Activated CD8-positive, alpha-beta T cell treated with anti-CD3 and anti-CD28 coated beads, Interleukin-2, amount 10 ng/mL, durations not matched to agents 7 days and 5 days (primary cell): ENCODE results near the gene MND1. TPM values are rescaled to one million over a fixed set of nuclear protein-coding genes. Genes with fewer than 3 reads are reported as not detected.

Experiments used
- ATAC-seq: fragments of 150-1000 bp; cut with Tn5 transposase; one replicate; pipeline ENCODE4 v1.10.0; 2021; ENCODE audit warnings: moderate library complexity
- CTCF ChIA-PET: fragments of 350-600 bp; sonication (Branson Sonifier 250); formaldehyde crosslinking; loops from one replicate; lab custom pipeline; 2021; ENCODE audit warnings: antibody characterized with exemption; lab: Charles Lee
- POLR2A ChIA-PET: fragments of 350-600 bp; sonication (Branson Sonifier 250); formaldehyde crosslinking; loops from one replicate; lab custom pipeline; 2021; ENCODE audit warnings: antibody characterized with exemption; lab: Charles Lee
- DNase-seq: peaks from one replicate; pipeline ENCODE4 v3.0.0-alpha.2; 2020
- H3K27ac Mint-ChIP-seq: one replicate; pipeline ENCODE4 v1.8.0; 2021; ENCODE audit warnings: mild to moderate bottlenecking, mixed read lengths
- H3K27me3 Mint-ChIP-seq: one replicate; pipeline ENCODE4 v1.8.0; 2021; ENCODE audit warnings: low read depth, mixed read lengths
- H3K36me3 Mint-ChIP-seq: one replicate; pipeline ENCODE4 v1.8.0; 2021; ENCODE audit warnings: low read depth, mixed read lengths
- H3K4me1 Mint-ChIP-seq: one replicate; pipeline ENCODE4 v1.8.0; 2021; ENCODE audit warnings: low read depth, mixed read lengths
- H3K4me3 Mint-ChIP-seq: one replicate; pipeline ENCODE4 v1.8.0; 2021; ENCODE audit warnings: mild to moderate bottlenecking, mixed read lengths
- H3K9me3 Mint-ChIP-seq: one replicate; pipeline ENCODE4 v1.8.0; 2022; ENCODE audit warnings: mixed read lengths; ENCODE audit not compliant: insufficient read depth
- total RNA-seq, 2 experiments: library from RNA; stranded (reverse); gene quantifications; one replicate each; pipeline ENCODE4 v1.2.3, GENCODE V29; 2021

Gene MND1
- total RNA-seq, 2 experiments from 2014 or later: 37.4 to 38.3 TPM

DNA sequence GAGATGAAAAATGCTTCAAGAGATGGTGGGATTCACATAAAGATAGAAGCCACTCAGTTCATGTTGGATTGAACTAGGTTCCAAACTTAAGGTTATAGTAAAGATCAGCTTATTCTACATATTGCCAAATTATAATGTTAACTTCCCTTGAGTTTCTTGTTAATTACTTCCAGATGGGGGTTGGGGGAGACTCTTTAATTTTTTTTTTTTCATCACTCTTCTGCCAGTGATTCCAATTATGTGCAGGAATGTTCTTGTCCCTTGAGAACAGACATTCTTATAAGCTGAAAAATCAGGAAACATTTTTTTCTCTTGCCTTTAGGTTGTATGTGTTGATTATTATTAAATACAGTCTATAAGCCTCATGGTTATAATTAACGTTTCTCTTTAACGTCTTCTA is 30.0 kb downstream of the MND1 start:
- Mint-ChIP-seq H3K36me3 (peaks cover 51% of the 10 kb centered on the region), H3K27ac (no peak overlapping the region), H3K27me3 (no peaks in the 10 kb centered on the region), H3K9me3 (peaks cover 10% of the 10 kb centered on the region), H3K4me3 (no peak overlapping the region), H3K4me1 (no peaks in the 10 kb centered on the region)
- POLR2A ChIA-PET: interaction anchor here (1.4 kb wide), 1 partner anchor 92 kb away, joined by 3 read pairs; the partner anchor contains the start of gene TMEM131L
- ATAC-seq (no peak), DNase-seq (no peak)
- CTCF ChIA-PET: interaction anchor here (1.2 kb wide), 1 partner anchor 58 kb away, joined by 3 read pairs; no protein-coding TSS in a partner anchor

GRCh38 chr4:153375303-153375702 is 30.8 kb downstream of the MND1 start:
- Mint-ChIP-seq H3K4me3 (no peak overlapping the region), H3K4me1 (no peaks in the 10 kb centered on the region), H3K27ac (no peak overlapping the region), H3K27me3 (no peaks in the 10 kb centered on the region), H3K9me3 (peaks cover 10% of the 10 kb centered on the region), H3K36me3 (peaks cover 48% of the 10 kb centered on the region)
- DNase-seq (no peak), ATAC-seq (no peak)
- ChIA-PET POLR2A (interaction anchor here (1.4 kb wide), 1 partner anchor 91 kb away, joined by 3 read pairs; the partner anchor contains the start of gene TMEM131L), CTCF (interaction anchor here (0.8 to 1.2 kb wide), 3 partner anchors 58 to 233 kb away, joined by 3 to 4 read pairs (median 3); no protein-coding TSS in a partner anchor)

DNA sequence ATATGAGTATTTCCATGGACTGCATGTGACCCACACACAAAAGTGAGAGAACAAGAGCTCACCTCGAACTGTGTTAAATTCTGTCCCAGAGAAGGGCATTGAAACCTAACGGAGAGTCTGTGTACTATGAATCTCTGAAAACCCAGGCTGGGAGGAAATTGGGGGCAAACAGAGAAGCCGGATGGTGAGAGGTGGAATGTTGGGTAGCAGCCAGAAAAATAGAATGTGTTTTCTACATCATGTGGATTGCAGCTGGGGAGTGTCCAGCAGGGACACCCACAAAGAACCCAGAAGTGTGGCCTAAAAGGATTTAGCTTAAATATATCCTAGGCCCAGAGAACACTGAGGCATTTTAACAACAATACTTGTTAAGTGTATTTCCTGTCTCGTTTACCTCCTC is 38.6 kb downstream of the MND1 start:
- CTCF ChIA-PET: no interaction called here

GRCh38 chr4:153384160-153384559 is 39.7 kb downstream of the MND1 start:
- ChIA-PET CTCF (no interaction called here), POLR2A (no interaction called here)
- Mint-ChIP-seq H3K27me3 (no peaks in the 10 kb centered on the region), H3K36me3 (peaks cover 34% of the 10 kb centered on the region), H3K4me1 (peaks cover 2% of the 10 kb centered on the region), H3K27ac (no peak overlapping the region), H3K9me3 (no peaks in the 10 kb centered on the region), H3K4me3 (no peak overlapping the region)
- ATAC-seq (no peak), DNase-seq (no peak)

More for the DNA sequence above, 38.6 kb downstream of the MND1 start:
- peaks cover 2% of the 10 kb centered on the region for H3K4me1 Mint-ChIP-seq
- POLR2A ChIA-PET: no interaction called here
- ATAC-seq (no peak), DNase-seq (no peak)
- H3K27ac Mint-ChIP-seq: no peak overlapping the region
- no peaks in the 10 kb centered on the region for H3K9me3 Mint-ChIP-seq
- no peak overlapping the region for H3K4me3 Mint-ChIP-seq
- no peaks in the 10 kb centered on the region for H3K27me3 Mint-ChIP-seq
- H3K36me3 Mint-ChIP-seq: peaks cover 34% of the 10 kb centered on the region

- no peak overlapping the region for H3K4me3 Mint-ChIP-seq
- no peak for DNase-seq
Observed at GRCh38 chr4:153385784-153386183, 41.3 kb downstream of the MND1 start.

DNA sequence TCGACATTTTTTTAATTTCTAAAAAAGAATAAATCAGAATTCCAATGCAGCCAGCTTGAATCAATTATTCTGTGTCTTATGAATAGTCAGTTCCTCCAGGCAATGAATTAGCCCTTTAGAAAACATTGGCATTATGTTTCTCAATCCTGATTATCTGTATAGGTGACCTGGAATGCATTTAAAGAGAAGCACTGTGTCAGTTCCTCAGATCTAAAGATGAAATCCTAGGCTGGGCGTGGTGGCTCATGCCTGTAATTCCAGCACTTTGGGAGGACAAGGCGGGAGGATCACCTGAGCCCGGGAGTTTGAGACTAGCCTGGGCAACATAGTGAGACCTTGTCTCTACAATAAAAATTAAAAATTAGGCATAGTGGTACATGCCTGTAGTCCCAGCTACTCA is 43.5 kb downstream of the MND1 start:
- peaks cover 37% of the 10 kb centered on the region for H3K36me3 Mint-ChIP-seq
- H3K4me1 Mint-ChIP-seq: peaks cover 1% of the 10 kb centered on the region
- no peaks in the 10 kb centered on the region for H3K9me3 Mint-ChIP-seq
- POLR2A ChIA-PET: no interaction called here
- no peaks in the 10 kb centered on the region for H3K27me3 Mint-ChIP-seq
- DNase-seq (no peak), ATAC-seq (no peak)
- no peak overlapping the region for H3K4me3 Mint-ChIP-seq
- CTCF ChIA-PET: no interaction called here
- no peak overlapping the region for H3K27ac Mint-ChIP-seq

More at GRCh38 chr4:153385784-153386183, 41.3 kb downstream of the MND1 start:
- ATAC-seq: no peak
- ChIA-PET POLR2A (no interaction called here), CTCF (interaction anchor here (1.2 to 1.3 kb wide), 2 partner anchors 136 to 188 kb away, joined by 3 to 4 read pairs; no protein-coding TSS in a partner anchor)
- Mint-ChIP-seq H3K27ac (no peak overlapping the region), H3K27me3 (no peaks in the 10 kb centered on the region), H3K4me1 (peaks cover 2% of the 10 kb centered on the region), H3K36me3 (peaks cover 27% of the 10 kb centered on the region), H3K9me3 (no peaks in the 10 kb centered on the region)

DNA sequence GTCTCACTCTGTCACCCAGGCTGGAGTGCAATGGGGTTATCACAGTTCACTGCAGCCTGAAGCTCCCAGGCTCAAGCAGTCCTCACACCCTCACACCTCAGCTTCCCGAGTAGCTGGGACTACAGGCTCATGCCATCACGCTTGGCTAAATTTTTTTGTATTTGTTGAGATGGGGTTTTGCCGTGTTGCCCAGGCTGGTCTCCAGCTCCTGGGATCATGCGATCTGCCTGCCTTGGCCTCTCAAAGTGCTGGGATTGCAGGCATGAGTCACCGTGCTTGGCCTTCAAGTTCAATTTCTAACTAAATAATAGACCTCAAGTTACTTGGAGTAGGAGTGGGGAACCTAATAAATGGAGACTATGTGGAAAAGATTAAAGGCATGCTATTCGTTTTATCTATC is 48.9 kb downstream of the MND1 start:
- ATAC-seq: no peak
- H3K4me1 Mint-ChIP-seq: peaks cover under 1% of the 10 kb centered on the region
- no peaks in the 10 kb centered on the region for H3K9me3 Mint-ChIP-seq
- no peak overlapping the region for H3K27ac Mint-ChIP-seq
- H3K36me3 Mint-ChIP-seq: peaks cover 37% of the 10 kb centered on the region
- CTCF ChIA-PET: interaction anchor here (1.0 kb wide), 1 partner anchor 24 kb away, joined by 3 read pairs; no protein-coding TSS in a partner anchor
- H3K4me3 Mint-ChIP-seq: no peak overlapping the region
- H3K27me3 Mint-ChIP-seq: no peaks in the 10 kb centered on the region
- POLR2A ChIA-PET: interaction anchor here (1.9 kb wide), 1 partner anchor 11 kb away, joined by 4 read pairs; no protein-coding TSS in a partner anchor
- DNase-seq: no peak

DNA sequence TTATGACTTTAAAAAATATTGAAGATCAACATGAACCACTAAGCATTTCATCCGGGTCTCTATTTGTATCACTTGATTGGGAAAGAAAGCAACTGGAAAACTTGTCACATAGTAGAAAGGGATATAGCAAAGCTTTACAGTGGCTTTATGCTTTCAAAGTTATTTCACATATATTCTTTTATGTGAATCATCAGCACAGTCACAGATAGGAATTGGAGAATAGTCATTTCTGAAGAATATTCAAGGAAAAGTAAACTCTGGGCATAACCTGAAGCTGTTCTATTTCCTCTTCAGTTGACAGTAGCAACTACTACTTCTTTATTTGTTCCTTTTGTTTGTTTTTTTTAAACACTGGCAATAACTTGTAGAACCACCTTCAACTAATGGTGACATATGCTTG is 50.5 kb downstream of the MND1 start:
- no peaks in the 10 kb centered on the region for H3K27me3 Mint-ChIP-seq
- H3K36me3 Mint-ChIP-seq: peaks cover 38% of the 10 kb centered on the region
- DNase-seq: no peak
- no peak overlapping the region for H3K4me3 Mint-ChIP-seq
- ATAC-seq: no peak
- POLR2A ChIA-PET: no interaction called here
- H3K27ac Mint-ChIP-seq: no peak overlapping the region
- H3K4me1 Mint-ChIP-seq: peaks cover 2% of the 10 kb centered on the region
- CTCF ChIA-PET: interaction anchor here (0.5 kb wide), 1 partner anchor 318 kb away, joined by 4 read pairs; no protein-coding TSS in a partner anchor
- no peaks in the 10 kb centered on the region for H3K9me3 Mint-ChIP-seq

DNA sequence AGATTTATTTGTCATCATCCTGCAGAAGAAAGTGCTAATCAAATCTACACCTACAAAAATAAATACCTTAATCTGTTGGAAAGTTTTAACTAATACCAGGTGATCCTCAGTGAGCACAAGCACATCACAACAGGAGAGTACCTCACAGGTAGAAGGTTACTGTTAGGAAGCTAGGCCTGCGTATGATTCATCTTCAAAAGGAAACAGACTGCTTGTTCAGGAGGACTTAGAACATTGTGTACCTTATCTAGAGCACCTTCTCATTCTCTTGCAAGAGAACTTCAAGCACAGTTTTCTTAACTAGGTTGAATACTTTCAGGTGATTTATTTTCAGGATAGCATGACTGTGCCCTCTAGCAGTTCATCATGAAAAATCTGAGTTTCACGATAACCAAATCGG is 54.2 kb downstream of the MND1 start:
- Mint-ChIP-seq H3K27ac (no peak overlapping the region), H3K27me3 (no peaks in the 10 kb centered on the region), H3K4me1 (peaks cover 2% of the 10 kb centered on the region), H3K4me3 (no peak overlapping the region), H3K36me3 (peaks cover 43% of the 10 kb centered on the region), H3K9me3 (no peaks in the 10 kb centered on the region)
- CTCF ChIA-PET: interaction anchor here (0.9 to 1.0 kb wide), 2 partner anchors 53 to 175 kb away, joined by 3 to 4 read pairs; no protein-coding TSS in a partner anchor
- POLR2A ChIA-PET: no interaction called here
- no peak for ATAC-seq
- no peak for DNase-seq

- ATAC-seq: no peak
- H3K4me3 Mint-ChIP-seq: no peak overlapping the region
- no peaks in the 10 kb centered on the region for H3K27me3 Mint-ChIP-seq
- no peak for DNase-seq
- ChIA-PET CTCF (no interaction called here), POLR2A (no interaction called here)
- H3K36me3 Mint-ChIP-seq: peaks cover 41% of the 10 kb centered on the region
- no peak overlapping the region for H3K27ac Mint-ChIP-seq
- peaks cover 2% of the 10 kb centered on the region for H3K4me1 Mint-ChIP-seq
- no peaks in the 10 kb centered on the region for H3K9me3 Mint-ChIP-seq
Observed at GRCh38 chr4:153399358-153399757, 54.9 kb downstream of the MND1 start.

DNA sequence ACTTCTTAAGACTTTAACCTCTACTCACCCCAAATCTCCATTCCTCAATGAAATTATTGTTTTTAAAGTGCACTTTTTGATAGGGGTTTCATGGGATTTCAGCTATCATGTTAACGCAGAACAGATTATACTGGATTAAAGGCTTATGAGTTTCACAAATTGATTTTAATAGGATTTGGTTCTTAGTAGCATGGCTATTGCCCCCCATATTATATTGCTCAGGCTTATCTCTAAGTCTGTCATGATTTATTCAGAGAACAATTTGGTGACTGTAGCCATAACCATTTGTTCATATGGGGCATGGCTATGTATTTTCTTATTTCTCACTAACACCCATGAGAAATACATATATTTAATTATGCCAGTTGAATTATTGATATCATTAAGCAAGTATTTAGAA is 57.0 kb downstream of the MND1 start:
- CTCF ChIA-PET: interaction anchor here (0.9 kb wide), 1 partner anchor 242 kb away, joined by 4 read pairs; no protein-coding TSS in a partner anchor
- Mint-ChIP-seq H3K27me3 (no peaks in the 10 kb centered on the region), H3K36me3 (peaks cover 49% of the 10 kb centered on the region), H3K9me3 (no peaks in the 10 kb centered on the region), H3K27ac (no peak overlapping the region), H3K4me1 (peaks cover 2% of the 10 kb centered on the region), H3K4me3 (no peak overlapping the region)
- POLR2A ChIA-PET: no interaction called here
- DNase-seq (no peak), ATAC-seq (no peak)

GRCh38 chr4:153402366-153402765 is 57.9 kb downstream of the MND1 start:
- Mint-ChIP-seq H3K27me3 (no peaks in the 10 kb centered on the region), H3K36me3 (peaks cover 50% of the 10 kb centered on the region), H3K27ac (no peak overlapping the region), H3K4me3 (no peak overlapping the region), H3K4me1 (peaks cover 2% of the 10 kb centered on the region), H3K9me3 (no peaks in the 10 kb centered on the region)
- ATAC-seq (no peak), DNase-seq (no peak)
- CTCF ChIA-PET: interaction anchor here (0.9 to 2.0 kb wide), 3 partner anchors 31 to 243 kb away, joined by 3 to 6 read pairs (median 4); no protein-coding TSS in a partner anchor
- POLR2A ChIA-PET: no interaction called here
